ENCODE results near the gene RBM38. TPM values are rescaled to one million over a fixed set of nuclear protein-coding genes. Genes with fewer than 3 reads are reported as not detected.
"Not testable (repeated sequence)": the region's sequence is repeated elsewhere in the genome, so short reads cannot be mapped to it uniquely, and the experiment has no call there.

Gene RBM38
- total RNA-seq, 1 donor from 2014 or later: 18.2 TPM

- DNase-seq (ENCODE audit: low spot score): no peak
Observed at GRCh38 chr20:57417830-57418780, 26.9 kb downstream of the RBM38 start.

- not testable (repeated sequence) for DNase-seq (ENCODE audit: low spot score)
Observed at GRCh38 chr20:57419479-57419878, 28.3 kb downstream of the RBM38 start.

DNA sequence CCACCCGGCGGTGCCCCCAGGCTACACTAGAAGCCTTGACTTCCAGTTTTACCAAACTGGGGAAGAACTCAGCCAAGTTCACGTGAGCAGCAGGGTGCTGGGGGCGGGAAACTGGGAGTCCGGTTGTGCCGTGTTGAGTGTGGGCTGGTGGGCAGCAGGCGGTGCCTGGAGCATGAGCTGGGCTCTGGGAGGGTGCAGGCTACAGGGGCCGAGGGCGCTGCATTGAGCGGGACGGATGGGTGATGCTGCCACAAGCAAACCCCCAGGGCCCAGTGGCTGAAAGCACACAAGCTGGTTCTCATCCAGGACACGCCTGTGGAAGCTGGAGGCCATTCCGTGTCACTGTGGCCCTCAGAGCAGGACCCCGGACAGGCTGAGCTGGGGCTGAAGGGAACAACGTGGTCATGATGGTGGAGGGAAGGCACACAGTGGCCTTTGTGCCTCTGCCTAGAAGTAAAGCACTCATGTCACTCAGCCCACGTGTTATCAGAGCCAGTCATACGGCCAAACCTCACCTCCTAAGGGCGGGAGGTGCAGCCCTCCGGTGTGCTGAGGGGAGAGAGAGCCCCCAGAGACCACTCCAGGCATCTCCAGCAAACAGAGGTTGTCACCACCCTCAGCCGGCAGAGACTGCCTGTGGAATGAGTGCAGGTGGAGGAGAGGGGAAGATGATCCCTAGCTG, 29.5 kb downstream of the RBM38 start:
- DNase-seq (ENCODE audit: low spot score): no peak

GRCh38 chr20:57421253-57422220, 30.3 kb downstream of the RBM38 start:
- DNase-seq (ENCODE audit: low spot score): no peak

DNA sequence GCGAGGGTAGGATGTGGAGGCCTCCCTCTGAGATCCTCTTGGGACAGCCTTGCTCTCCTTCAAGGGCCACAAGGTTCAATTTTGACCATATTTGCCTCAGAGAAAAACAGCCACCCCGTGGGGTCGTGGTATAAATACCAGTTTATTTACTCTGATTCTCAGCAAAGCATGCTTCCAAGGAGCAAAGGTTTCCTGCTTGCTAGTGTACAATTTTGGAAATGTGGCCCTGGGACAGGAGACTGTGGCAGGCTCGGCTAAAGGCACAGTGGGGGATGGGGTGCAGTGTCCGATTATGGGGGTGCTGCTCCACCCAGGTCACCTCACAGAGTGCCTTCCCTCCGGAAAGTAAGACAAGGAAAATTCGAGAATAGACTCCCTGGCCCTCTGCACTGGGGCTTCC, 31.1 kb downstream of the RBM38 start:
- DNase-seq (ENCODE audit: low spot score): no peak

DNA sequence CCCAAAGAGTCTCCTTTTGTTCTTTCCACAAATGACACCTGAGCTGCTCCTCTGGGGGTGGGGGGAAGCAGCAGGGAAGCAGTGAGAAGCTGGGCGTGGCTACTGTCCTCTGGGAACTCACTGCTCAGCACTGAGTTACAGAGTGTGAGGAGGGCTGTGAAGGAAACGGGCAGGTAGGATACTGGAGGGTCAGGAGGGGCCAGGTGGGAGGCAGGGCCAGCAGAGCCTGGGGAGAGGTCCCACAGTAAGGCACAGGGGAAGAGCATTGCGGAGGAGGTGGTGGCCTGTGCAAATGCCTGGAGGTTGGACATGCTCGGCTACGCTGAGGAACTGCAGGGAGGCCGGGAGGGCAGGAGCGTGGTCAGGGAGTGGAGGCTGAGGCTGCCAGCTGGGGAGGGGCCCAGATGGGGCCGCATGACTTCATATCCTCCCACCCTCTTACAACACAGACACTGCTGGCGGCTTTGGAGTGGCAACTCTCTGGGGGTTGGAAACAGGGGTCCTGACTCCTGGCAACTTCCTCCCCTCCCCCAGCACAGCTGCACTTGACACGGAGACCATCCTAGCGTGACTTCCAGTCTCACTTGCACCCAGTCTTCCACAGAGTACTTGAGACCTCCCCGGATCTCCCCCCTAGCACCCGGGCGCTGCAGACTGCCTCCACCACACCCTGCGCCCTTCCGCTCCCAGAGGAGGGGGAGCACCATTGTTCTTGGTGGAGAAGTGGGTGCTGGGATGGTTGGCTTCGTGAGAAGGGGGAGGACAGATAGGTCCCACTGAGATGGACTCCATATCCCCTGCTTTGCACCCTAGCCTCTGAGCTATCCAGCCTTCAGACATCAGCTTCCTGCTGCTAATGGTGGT, 34.2 kb downstream of the RBM38 start:
- DNase-seq (ENCODE audit: low spot score): no peak

DNA sequence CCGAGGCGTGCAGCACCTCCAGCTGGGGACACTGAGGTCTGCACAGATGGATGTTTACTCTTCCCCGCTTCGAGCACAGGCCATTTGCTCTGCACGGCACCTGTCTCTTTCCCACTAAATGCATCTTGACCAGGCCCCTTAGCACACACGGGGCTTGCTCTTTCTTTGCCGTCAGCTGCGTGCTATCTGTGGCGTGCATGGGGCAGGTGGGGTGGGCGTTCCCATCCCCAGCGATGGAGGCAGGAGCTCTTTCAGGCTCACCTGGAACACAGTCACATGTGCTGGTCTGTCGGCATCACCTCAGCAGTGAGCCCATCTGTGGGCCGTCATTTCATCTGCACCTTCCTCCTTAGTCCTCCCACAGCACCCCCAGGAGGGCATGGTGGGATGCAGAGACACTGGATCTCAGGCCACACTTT, 35.1 kb downstream of the RBM38 start:
- no peak for DNase-seq (ENCODE audit: low spot score)

DNA sequence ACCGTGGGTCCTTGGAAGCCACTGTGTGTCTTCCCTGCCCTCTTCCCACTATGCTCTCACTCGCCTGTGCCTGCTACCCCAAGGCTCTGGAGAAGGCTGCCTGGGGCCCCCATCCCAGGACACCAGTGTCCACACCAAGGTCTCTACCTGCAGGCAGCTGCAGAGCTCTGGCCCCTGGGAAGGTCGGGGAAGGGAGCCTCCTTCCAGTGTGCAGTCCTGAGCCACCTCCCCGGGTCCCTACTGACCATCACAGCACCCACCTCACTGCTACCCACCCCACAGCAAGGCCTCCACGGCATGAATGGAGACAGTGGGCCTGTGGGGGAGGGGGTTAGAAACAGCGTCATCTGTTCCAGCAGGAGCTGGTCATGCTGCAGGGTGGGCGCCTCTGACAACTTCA, 35.6 kb downstream of the RBM38 start:
- DNase-seq (ENCODE audit: low spot score): no peak

DNA sequence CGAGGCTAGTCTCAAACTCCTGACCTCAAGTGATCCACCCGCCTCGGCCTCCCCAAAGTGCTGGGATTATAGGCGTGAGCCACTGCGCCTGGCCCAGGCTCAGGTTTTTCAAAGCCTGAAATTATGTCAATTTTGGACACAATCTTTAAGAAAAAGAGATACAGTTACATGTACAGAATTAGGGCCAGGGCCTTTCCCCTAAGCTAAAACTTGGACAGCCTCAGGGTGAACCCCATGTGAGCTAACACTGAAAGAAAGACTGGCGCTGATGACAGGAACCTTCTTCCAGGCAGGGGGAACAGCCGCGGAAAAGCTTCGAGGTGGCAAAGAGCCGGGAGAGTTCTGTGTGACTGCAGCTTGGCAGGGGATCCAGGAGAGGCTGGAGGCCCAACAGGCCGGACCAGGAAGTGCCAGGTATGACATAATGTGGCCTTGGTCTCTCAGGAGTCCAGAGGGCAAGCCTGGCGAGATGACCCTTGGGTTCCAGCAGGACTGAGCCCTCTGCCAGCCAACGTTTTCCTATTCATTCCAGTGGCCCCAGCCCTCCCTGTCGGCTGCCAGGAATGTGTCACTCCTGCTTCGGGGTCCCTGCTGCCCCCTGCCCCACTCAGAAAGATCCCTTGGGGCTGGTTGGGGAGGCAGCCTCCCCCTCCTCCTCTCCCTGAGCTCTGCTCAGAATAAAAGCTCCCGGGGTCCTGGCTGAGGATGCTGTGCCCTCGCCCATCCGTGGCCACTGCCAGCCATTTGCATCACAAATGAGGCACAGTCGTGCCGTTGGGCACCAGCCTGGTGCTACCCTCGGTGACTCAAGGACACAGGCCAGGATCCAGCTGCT, 37.3 kb downstream of the RBM38 start:
- no peak for DNase-seq (ENCODE audit: low spot score)

DNA sequence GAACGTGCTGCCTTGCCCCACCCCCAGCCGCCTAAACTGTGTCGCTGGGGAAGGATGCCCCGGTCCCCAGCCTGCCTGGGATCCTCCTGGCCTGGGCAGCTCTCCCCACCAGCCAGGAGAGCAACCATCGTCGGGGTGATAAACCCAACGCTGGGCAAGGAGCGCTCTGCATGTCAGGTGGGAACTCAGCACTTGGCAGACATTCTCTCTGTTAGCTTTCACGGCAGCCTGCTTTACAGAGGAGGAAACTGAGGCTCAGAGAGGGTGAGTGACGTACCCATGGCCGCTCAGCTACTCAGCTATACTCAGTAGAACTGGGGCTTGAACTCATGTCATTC, 37.9 kb downstream of the RBM38 start:
- DNase-seq (ENCODE audit: low spot score): no peak

- DNase-seq (ENCODE audit: low spot score): no peak
Observed at GRCh38 chr20:57429580-57430200, 38.5 kb downstream of the RBM38 start.

GRCh38 chr20:57430201-57430596, 39.0 kb downstream of the RBM38 start:
- not testable (repeated sequence) for DNase-seq (ENCODE audit: low spot score)

DNA sequence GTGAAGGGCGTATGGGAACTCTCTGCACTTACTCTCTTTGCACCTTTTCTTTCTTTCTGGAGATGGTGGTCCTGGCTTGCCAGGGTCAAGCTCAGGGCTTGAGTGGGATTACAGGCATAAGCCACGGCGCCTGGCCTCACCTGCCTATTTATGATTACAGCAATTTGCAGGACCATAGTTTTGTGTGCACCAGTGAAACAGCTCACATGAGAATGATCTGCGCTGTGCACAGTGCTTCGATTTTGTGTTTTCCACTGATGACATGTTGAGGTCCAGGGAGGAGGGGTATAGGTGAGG, 40.3 kb downstream of the RBM38 start:
- no peak for DNase-seq (ENCODE audit: low spot score)

DNA sequence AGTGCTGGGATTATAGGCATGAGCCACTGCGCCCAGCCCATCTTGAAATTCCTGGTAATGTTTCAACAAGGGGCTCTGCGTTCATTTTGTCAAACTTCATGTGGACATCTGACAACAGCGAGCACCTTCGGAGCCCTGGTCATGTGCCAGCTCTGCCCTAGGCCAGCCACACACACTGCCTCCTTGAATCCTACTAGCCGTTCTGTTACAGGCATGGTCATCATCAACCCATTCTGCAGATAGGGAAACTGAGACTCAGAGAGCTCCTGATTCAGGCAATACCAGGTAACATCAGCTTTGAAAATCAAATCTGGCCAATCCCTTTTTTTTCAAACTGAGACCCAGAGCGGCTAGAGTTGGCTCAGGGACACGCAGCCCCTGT, 41.3 kb downstream of the RBM38 start:
- DNase-seq (ENCODE audit: low spot score): no peak

DNA sequence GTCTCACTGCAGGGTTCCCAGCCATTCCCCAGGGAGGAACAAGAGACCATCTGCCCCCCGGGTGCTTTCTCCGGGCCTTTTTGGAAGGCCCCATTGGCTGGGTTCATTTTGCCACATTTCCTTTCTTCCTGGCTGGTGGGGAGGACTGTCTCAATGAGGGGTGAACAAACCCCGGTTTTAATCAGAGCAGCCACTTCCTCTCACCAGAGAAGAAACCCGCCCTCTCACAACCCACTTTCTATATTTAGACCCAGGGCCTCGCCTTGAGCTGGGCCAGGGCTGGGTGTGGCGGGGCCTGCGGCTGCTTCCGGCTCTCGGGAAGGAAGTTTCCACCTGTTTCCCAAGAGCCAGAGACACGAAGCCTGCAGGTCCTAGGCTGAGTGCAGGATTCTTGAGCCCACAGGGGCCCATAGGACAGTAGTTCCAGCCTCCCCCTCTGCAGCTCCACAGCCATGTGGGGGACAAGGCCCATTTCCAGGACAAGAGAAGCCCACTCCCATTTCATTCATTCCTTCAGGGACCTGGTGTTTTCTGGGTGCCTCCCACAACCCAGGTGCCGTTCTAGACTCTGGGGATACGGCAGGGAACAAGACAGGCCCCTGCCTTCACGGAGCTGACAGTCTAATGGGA, 41.8 kb downstream of the RBM38 start:
- peak; percentile 83 for DNase-seq (ENCODE audit: low spot score)

DNA sequence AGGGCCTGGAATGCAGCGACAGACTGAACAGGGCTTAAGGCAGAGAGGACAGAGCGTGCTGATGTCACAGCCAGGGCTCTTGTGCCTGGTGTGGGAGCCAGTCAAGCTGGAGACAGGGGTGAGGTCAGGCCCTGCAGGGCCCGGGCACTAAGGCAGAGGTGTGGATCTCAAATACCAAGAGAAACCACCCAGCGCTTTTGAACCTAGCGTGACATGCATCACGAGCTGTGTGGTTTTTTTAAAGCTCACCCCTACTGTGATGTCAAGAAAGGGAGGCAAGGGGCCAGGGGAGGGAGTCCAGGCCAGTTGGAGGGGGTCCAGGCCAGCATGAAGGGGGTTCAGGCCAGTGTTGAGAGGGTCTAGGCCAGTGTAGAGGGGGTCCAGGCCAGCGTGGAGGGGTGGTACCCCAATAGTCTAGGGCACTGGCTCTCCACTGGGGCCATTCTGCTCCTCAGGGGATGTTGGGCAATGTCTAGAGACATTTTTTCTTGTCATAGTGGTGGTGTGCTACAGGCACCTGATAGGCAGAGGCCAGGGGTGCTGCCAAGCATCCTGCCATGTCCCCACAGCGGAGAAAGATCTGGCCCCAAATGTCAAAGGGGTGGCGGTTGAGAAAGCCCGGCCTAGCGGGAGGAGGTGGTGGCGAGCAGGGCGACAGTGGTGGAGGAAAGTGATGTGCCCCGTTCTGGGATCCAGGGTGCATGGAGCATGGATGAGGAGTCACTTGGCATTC, 42.6 kb downstream of the RBM38 start:
- DNase-seq (ENCODE audit: low spot score): no peak

- DNase-seq (ENCODE audit: low spot score): no peak
Observed at GRCh38 chr20:57434390-57434700, 43.1 kb downstream of the RBM38 start.

GRCh38 chr20:57435105-57435497, 43.9 kb downstream of the RBM38 start:
- no peak for DNase-seq (ENCODE audit: low spot score)

Data from ureter (tissue), 1 donor.